ENCODE measurements around the gene WWC2. TPM values are rescaled to one million over a fixed set of nuclear protein-coding genes. Genes with fewer than 3 reads are reported as not detected.

WWC2 gene
- total RNA-seq, 4 donors from 2014 or later = 6.6 to 79.7 (median 9.4) TPM

DNA sequence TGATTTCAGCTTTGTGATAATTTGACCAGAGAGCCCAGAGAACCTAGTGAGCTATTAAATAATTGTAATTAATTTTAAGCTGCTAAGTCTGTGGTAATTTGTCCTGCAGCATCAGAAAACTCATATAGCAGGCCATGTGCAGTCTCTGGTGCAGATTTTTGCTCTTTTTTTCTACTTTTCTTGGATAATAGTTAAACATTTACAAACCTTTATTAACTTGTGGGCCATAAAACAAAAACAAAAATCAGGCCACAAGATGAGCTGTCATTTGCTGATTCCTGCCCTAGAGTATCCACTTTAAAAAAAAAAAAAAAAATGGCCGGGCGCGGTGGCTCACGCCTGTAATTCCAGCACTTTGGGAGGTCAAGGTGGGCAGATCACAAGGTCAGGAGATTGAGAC lies 121.2 kb downstream of the WWC2 start:
- WGBS, 2 donors (ENCODE audit: low coverage in 1 of 2) = 92 to 93% methylated on average over 4 of the region's 4 CpGs
- in situ Hi-C loops (cut with MboI; ENCODE audit: low pct_ligation_motif_present in 1 of 4, low pct_unique_long_range_greater_than_20kb in 1 of 4, low sequenced_read_pairs in 3 of 4) = no loop called here
- DNase-seq = no peak
- intact Hi-C loops (cut with DNase I; ENCODE audit: low total_unique reads) = no loop called here
- H3K4me1 ChIP-seq = no peaks in the 10 kb centered on the region
- TF ChIP-seq EP300 (IDR thresholded peaks at IDR 0.05; ENCODE audit: low read depth) = no peak
- no peak for TF ChIP-seq POLR2A (IDR thresholded peaks at IDR 0.05)
- TF ChIP-seq POLR2AphosphoS5 (IDR thresholded peaks at IDR 0.05) = no peak
- TF ChIP-seq, protein P1, sequence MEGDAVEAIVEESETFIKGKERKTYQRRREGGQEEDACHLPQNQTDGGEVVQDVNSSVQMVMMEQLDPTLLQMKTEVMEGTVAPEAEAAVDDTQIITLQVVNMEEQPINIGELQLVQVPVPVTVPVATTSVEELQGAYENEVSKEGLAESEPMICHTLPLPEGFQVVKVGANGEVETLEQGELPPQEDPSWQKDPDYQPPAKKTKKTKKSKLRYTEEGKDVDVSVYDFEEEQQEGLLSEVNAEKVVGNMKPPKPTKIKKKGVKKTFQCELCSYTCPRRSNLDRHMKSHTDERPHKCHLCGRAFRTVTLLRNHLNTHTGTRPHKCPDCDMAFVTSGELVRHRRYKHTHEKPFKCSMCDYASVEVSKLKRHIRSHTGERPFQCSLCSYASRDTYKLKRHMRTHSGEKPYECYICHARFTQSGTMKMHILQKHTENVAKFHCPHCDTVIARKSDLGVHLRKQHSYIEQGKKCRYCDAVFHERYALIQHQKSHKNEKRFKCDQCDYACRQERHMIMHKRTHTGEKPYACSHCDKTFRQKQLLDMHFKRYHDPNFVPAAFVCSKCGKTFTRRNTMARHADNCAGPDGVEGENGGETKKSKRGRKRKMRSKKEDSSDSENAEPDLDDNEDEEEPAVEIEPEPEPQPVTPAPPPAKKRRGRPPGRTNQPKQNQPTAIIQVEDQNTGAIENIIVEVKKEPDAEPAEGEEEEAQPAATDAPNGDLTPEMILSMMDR (IDR thresholded peaks at IDR 0.05) = no peak
- H3K36me3 ChIP-seq = no peaks in the 10 kb centered on the region
- H3K9me3 ChIP-seq = no peaks in the 10 kb centered on the region
- no peak overlapping the region for H3K27ac ChIP-seq
- H3K27me3 ChIP-seq = no peaks in the 10 kb centered on the region
- no peak overlapping the region for H3K4me3 ChIP-seq

DNA sequence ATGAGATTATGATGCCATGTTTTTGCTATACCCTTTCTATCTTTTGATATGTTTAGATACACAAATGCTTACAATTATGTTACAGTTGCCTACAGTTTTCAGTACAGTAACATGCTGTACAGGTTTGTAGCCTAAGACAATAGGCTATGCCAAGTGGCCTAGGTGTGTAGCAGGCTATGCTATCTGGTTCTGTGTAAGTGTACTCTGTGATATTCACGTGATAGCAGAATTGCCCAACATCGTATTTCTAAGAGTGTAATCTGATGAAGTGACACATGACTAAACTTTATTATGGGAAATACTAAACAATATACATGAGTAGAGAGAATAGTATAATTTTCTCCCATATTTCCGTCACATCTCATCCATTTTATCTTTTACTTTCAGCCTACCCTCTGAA lies 124.0 kb downstream of the WWC2 start:
- H3K4me3 ChIP-seq = no peak overlapping the region
- TF ChIP-seq POLR2A (IDR thresholded peaks at IDR 0.05) = no peak
- no peak for TF ChIP-seq EP300 (IDR thresholded peaks at IDR 0.05; ENCODE audit: low read depth)
- TF ChIP-seq POLR2AphosphoS5 (IDR thresholded peaks at IDR 0.05) = no peak
- TF ChIP-seq, protein P1 (IDR thresholded peaks at IDR 0.05) = no peak
- H3K27ac ChIP-seq = no peak overlapping the region
- H3K4me1 ChIP-seq = no peaks in the 10 kb centered on the region
- no peak for DNase-seq
- 61 to 71% methylated on average over 3 of the region's 3 CpGs for WGBS, 2 donors (ENCODE audit: low coverage in 1 of 2)
- H3K27me3 ChIP-seq = no peaks in the 10 kb centered on the region
- H3K36me3 ChIP-seq = no peaks in the 10 kb centered on the region
- intact Hi-C loops (cut with DNase I; ENCODE audit: low total_unique reads) (no loop called here), in situ Hi-C loops (cut with MboI; ENCODE audit: low pct_ligation_motif_present in 1 of 4, low pct_unique_long_range_greater_than_20kb in 1 of 4, low sequenced_read_pairs in 3 of 4) (no loop called here)
- no peaks in the 10 kb centered on the region for H3K9me3 ChIP-seq

DNA sequence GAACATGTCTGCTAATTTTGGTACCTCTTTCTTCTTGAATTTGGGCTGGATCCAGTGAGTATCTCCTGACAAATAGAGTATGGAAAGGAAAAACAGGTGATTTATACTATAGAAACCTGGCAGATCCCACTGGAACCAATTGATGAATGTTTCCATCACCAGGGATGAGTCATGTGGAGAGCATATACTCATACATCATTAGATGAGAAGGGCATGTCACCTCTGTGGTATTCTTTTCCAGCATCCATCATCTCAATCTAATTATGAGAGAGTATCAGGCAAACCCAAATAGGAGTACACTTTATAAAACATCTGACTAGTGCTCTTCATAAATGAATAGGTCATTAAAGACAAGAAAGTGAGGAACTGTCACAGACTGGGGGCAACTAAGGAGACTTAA lies 130.3 kb downstream of the WWC2 start:
- TF ChIP-seq POLR2A (IDR thresholded peaks at IDR 0.05) = no peak
- TF ChIP-seq, protein P1 (IDR thresholded peaks at IDR 0.05) = no peak
- TF ChIP-seq POLR2AphosphoS5 (IDR thresholded peaks at IDR 0.05) = no peak
- no peak for TF ChIP-seq EP300 (IDR thresholded peaks at IDR 0.05; ENCODE audit: low read depth)
- H3K4me3 ChIP-seq = no peak overlapping the region
- no peak for DNase-seq
- intact Hi-C loops (cut with DNase I; ENCODE audit: low total_unique reads) = no loop called here
- no peak overlapping the region for H3K27ac ChIP-seq
- H3K4me1 ChIP-seq = no peaks in the 10 kb centered on the region
- no peaks in the 10 kb centered on the region for H3K9me3 ChIP-seq
- no peaks in the 10 kb centered on the region for H3K36me3 ChIP-seq
- in situ Hi-C loops (cut with MboI; ENCODE audit: low pct_ligation_motif_present in 1 of 4, low pct_unique_long_range_greater_than_20kb in 1 of 4, low sequenced_read_pairs in 3 of 4) = no loop called here
- H3K27me3 ChIP-seq = no peaks in the 10 kb centered on the region

- 69 to 100% methylated on average over 1 to 15 of the region's 15 CpGs for WGBS, 2 donors (ENCODE audit: low coverage in 1 of 2)
- no peak overlapping the region for H3K4me3 ChIP-seq
- peaks cover 0 to 2% of the 10 kb centered on the region in 2 donors for H3K9me3 ChIP-seq
- no peak for TF ChIP-seq POLR2A (IDR thresholded peaks at IDR 0.05)
- TF ChIP-seq EP300 (IDR thresholded peaks at IDR 0.05; ENCODE audit: low read depth) = no peak
- TF ChIP-seq POLR2AphosphoS5 (IDR thresholded peaks at IDR 0.05) = no peak
- TF ChIP-seq, protein P1 (IDR thresholded peaks at IDR 0.05) = no peak
- intact Hi-C loops (cut with DNase I; ENCODE audit: low total_unique reads) = no loop called here
- H3K27me3 ChIP-seq = no peaks in the 10 kb centered on the region
- H3K27ac ChIP-seq = peak overlapping the region in 1 of 4 donors; percentile 20
- no peak for DNase-seq
- no peaks in the 10 kb centered on the region for H3K4me1 ChIP-seq
- in situ Hi-C loops (cut with MboI; ENCODE audit: low pct_ligation_motif_present in 1 of 4, low pct_unique_long_range_greater_than_20kb in 1 of 4, low sequenced_read_pairs in 3 of 4) = no loop called here
- H3K36me3 ChIP-seq = no peaks in the 10 kb centered on the region
Measured at GRCh38 chr4:183240581-183241321, 141.7 kb downstream of the WWC2 start.
